GM12873 (cell line): ENCODE data around the gene HS3ST5.

Experiments used
- TF ChIP-seq, protein P1 (sequence below): IDR thresholded peaks from 2 replicates; pipeline ENCODE4 v1.5.1; 2012; ENCODE audit warnings: low read depth, mild to moderate bottlenecking, moderate library complexity, low read length, control low read depth; ENCODE audit not compliant: insufficient read depth; ENCODE audit errors: missing control alignments

HS3ST5 gene

DNA sequence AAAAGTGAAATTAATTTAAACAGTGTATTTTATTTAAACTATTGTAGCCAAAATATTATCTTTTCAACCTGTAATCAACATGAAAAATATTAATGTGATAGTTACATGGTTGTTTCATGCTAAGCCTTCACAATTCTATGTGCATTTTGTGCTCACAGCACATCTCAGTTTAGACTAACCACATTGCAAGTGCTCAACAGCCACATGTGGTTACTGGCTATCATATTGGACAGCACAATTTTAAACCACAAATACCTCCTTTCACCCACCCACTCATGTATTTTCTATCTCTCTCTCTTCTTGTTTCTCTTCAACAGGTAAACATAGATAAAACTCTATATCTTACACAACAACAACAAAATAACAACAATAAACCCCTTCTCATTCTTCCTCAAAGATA, 12.5 kb upstream of the HS3ST5 start:
- TF ChIP-seq, protein P1, sequence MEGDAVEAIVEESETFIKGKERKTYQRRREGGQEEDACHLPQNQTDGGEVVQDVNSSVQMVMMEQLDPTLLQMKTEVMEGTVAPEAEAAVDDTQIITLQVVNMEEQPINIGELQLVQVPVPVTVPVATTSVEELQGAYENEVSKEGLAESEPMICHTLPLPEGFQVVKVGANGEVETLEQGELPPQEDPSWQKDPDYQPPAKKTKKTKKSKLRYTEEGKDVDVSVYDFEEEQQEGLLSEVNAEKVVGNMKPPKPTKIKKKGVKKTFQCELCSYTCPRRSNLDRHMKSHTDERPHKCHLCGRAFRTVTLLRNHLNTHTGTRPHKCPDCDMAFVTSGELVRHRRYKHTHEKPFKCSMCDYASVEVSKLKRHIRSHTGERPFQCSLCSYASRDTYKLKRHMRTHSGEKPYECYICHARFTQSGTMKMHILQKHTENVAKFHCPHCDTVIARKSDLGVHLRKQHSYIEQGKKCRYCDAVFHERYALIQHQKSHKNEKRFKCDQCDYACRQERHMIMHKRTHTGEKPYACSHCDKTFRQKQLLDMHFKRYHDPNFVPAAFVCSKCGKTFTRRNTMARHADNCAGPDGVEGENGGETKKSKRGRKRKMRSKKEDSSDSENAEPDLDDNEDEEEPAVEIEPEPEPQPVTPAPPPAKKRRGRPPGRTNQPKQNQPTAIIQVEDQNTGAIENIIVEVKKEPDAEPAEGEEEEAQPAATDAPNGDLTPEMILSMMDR, result no peak

DNA sequence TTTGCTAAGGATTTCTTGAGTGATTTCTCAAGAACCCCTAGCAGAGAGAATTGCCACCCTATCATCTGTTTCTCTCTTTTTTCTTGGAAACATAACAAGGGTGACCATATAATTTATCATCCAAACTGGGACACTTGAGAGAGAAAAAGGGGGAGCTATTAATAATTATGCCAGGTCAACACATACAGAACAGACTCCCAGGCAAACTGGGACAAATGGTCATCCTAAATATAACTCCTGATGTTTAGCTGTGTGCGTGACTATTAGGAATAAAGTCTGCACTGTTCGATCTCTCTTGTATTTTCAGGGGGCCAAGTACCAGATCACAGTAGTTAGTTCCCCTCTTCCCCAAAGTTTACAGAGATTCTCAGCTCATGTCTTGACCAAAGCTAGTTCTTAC, 11.7 kb upstream of the HS3ST5 start:
- TF ChIP-seq, protein P1, result no peak

DNA sequence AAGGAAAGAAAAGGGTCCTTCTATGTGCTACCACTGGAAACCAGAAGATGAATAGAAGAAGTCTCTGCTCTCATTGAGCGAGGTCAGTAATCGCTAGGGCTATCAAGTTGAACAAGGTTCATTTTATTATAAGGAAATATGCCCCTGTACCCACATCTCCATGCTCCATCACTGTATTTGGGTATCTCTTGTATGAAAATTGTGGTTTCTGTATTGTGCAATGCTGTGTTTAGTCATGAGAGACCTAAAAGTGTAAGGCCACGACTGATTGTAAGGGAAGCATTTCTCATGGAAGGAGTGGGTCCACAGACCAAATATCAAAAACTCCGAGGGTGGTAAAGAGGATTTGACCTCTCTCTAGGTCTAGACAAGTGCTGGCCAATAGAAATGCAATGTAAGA, 3.6 kb upstream of the HS3ST5 start:
- TF ChIP-seq, protein P1, result no peak

DNA sequence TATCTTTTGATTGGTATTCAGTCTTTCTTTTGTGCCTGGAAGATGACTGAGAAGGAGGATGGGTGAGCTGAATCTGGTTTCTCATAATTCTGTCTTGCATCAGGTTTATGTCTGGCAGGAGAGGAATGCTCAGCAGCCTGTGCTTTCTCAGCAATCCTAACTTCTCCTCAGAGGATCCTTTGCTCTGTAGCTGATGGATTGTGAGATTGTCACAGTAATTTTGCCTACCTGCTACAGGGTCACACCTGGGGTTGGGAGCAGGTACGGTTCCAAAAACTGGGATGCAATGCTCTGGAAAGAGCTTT, 2.1 kb upstream of the HS3ST5 start:
- TF ChIP-seq, protein P1, result no peak

DNA sequence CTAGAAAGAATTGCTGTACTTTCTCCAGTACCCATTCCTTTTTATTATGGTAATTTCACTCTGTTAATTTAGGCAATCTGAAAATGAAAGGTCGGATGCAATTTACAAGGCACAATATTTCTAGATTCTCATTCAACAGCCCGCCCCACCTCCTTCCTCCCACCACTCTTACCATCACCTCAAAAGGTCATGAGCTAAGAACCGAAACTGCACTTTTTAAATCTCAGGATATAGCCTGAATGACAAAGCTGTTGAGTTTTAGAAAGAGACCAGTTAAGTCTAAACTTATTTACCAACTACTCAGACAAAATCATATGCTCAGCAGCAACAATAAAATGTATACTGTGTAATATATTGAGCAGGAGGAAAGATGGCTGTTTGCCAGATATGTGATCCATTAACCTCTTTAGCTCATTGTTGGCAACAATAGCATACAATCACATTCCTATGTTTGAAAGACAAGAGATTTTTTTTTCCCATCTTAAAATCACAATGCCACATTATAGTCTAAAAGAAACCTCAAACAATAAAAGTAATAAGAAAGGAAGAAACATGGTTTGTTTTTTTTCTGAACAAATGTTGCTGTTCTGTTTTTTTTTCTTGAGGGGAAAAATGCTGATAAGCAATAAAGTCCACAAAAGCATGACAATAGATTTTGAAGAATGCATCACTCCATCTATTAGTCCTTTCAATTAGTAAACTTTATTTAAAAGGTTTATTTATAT, 1.6 kb upstream of the HS3ST5 start:
- TF ChIP-seq, protein P1, result no peak

DNA sequence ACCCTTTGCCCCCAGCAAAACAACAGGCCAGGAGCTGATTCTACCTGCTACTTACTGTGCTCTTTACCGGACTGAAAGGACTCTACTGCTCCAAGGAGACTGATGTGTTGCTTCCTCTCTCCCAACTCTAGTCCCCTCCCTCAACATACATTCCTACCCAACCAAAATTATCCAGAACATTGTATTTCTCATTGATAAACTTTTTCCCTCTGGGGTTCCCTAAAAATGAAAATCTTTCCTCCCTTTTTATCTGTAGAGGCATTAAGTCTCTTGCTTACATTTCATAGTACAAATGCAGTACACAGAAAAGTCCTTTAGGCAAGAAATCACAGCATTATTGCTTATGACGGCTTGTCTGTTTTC, 940 bp upstream of the HS3ST5 start:
- TF ChIP-seq, protein P1, result no peak

DNA sequence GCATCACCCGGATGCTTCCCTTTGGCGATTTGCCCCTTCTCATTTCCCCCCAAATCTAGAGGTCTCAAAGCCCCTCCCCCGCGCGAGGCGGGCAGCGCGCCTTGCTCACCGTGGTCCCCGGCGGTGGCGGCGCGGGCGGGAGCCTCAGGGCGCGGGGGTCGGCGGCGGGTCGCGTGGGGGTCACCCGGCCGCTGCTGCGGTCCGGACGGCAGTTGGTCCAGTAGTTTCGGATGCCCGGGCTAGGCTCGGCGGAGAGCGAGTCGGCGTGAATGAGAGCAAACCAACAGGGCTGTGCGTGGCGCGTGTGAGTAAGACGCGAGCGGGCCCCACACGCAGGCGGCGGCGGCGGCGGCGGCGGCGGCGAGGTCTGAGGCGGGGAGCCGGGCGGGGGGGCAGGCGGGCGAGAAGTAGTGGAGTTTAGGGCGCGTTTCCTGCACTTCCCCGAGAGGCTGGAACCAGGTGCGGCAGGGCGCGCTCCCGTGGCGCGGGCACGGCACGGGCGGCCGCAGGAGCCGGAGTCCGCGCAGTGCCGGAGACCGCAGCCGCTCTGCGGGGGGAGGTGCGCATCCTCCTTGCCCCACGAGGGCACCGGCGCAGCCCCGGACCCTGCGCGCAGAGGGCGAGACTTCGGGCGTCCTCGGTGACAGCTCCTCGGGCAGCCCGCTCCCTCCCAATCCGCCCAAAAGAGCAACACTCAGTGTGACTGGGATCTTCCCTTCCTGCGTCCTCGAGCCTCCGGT, 567 bp downstream of the HS3ST5 start:
- TF ChIP-seq, protein P1, result no peak
